Fibroblast of mammary gland (primary cell): ENCODE results near the gene EIF4G3.
"Not testable (repeated sequence)": the region's sequence is repeated elsewhere in the genome, so short reads cannot be mapped to it uniquely, and the experiment has no call there.

Experiments
- DNase-seq: peaks from one replicate; pipeline ENCODE4 v3.0.0-alpha.2; 2010; ENCODE audit warnings: low read depth
- H3K4me3 ChIP-seq: 2 replicates; pipeline ENCODE4 v1.5.1; 2011; ENCODE audit warnings: low read depth, mild to moderate bottlenecking, low read length, moderate library complexity; ENCODE audit not compliant: control insufficient read depth
- CTCF ChIP-seq: conservative IDR thresholded peaks from 2 replicates; pipeline ENCODE4 v1.5.1; 2011; ENCODE audit warnings: low read depth, low read length, inconsistent platforms; ENCODE audit not compliant: control insufficient read depth, insufficient read depth

The EIF4G3 gene

GRCh38 chr1:20867847-20868246 lies 308.9 kb downstream of the EIF4G3 start:
- H3K4me3 ChIP-seq: no peak overlapping the region
- DNase-seq: peak; percentile 71
- TF ChIP-seq CTCF: no peak

- no peak for TF ChIP-seq CTCF
- no peak overlapping the region for H3K4me3 ChIP-seq
- no peak for DNase-seq
Observed at GRCh38 chr1:20867062-20867461, 309.6 kb downstream of the EIF4G3 start.

GRCh38 chr1:20865001-20865400 lies 311.7 kb downstream of the EIF4G3 start:
- no peak for DNase-seq
- no peak for TF ChIP-seq CTCF
- no peak overlapping the region for H3K4me3 ChIP-seq

GRCh38 chr1:20854529-20854928 lies 322.2 kb downstream of the EIF4G3 start:
- no peak overlapping the region for H3K4me3 ChIP-seq
- TF ChIP-seq CTCF: no peak
- DNase-seq: no peak

- H3K4me3 ChIP-seq, DNase-seq: not testable (repeated sequence)
Observed at GRCh38 chr1:20851791-20852190, 324.9 kb downstream of the EIF4G3 start.

- no peak overlapping the region for H3K4me3 ChIP-seq
- TF ChIP-seq CTCF: no peak
- DNase-seq: no peak
Observed at GRCh38 chr1:20850021-20850420, 326.7 kb downstream of the EIF4G3 start.

- DNase-seq: no peak
- no peak overlapping the region for H3K4me3 ChIP-seq
- no peak for TF ChIP-seq CTCF
Observed at GRCh38 chr1:20849100-20849499, 327.6 kb downstream of the EIF4G3 start.
